PC-3 (cell line): ENCODE measurements around the gene OR8I2. TPM values are rescaled to one million over a fixed set of nuclear protein-coding genes. Genes with fewer than 3 reads are reported as not detected.
"Not testable (repeated sequence)": the region's sequence is repeated elsewhere in the genome, so short reads cannot be mapped to it uniquely, and the experiment has no call there.

Experiments
- ATAC-seq: fragments of 200-7000 bp; cut with Tn5 transposase; 2 replicates; pipeline ENCODE4 v1.9.1; 2020; ENCODE audit warnings: mild to moderate bottlenecking, moderate library complexity
- BruUV-seq: library from RNA; stranded (reverse); fragments of 400-500 nt; replicated peaks from 2 replicates; lab custom pipeline; 2021; lab: Mats Ljungman, UMichigan
- CTCF ChIA-PET: fragments of 300-600 bp; sonication (Branson Sonifier 250); formaldehyde crosslinking; loops from one replicate; lab custom pipeline; 2022; ENCODE audit warnings: antibody characterized with exemption; lab: Charles Lee
- POLR2A ChIA-PET: fragments of 300-600 bp; sonication (Branson Sonifier 250); formaldehyde crosslinking; loops from one replicate; lab custom pipeline; 2022; ENCODE audit warnings: antibody characterized with exemption; ENCODE audit not compliant: unreplicated experiment; lab: Charles Lee
- DNase-seq: peaks from one replicate; pipeline ENCODE4 v3.0.0-alpha.2; 2015
- H2AFZ ChIP-seq: fragments of 300-600 bp; sonication (generic); 2 replicates; pipeline ENCODE4 v1.6.0; 2016; ENCODE audit warnings: antibody characterized with exemption, low read length
- H3F3A ChIP-seq: fragments of 300-600 bp; sonication (generic); one replicate; pipeline ENCODE4 v1.6.0; 2017; ENCODE audit warnings: antibody characterized with exemption, low read length, control low read depth, mild to moderate bottlenecking; ENCODE audit not compliant: unreplicated experiment
- H3K27ac ChIP-seq: fragments of 300-600 bp; sonication (generic); 2 replicates; pipeline ENCODE4 v1.5.1; 2016; ENCODE audit warnings: mild to moderate bottlenecking, low read length
- H3K27me3 ChIP-seq: fragments of 300-600 bp; sonication (generic); 2 replicates; pipeline ENCODE4 v1.6.1; 2016; ENCODE audit warnings: low read length, mixed read lengths
- H3K36me3 ChIP-seq: fragments of 300-600 bp; sonication (generic); 2 replicates; pipeline ENCODE4 v1.6.1; 2016; ENCODE audit warnings: low read depth, mixed run types, low read length, mixed read lengths
- H3K4me1 ChIP-seq: fragments of 300-600 bp; sonication (generic); 2 replicates; pipeline ENCODE4 v1.5.1; 2016; ENCODE audit warnings: low read length; ENCODE audit not compliant: insufficient read depth
- H3K4me2 ChIP-seq: fragments of 300-600 bp; sonication (generic); 2 replicates; pipeline ENCODE4 v1.6.0; 2016; ENCODE audit warnings: low read length
- H3K4me3 ChIP-seq: fragments of 300-600 bp; sonication (generic); 2 replicates; pipeline ENCODE4 v1.5.1; 2016; ENCODE audit warnings: mild to moderate bottlenecking, low read length, mixed read lengths
- H3K79me2 ChIP-seq: fragments of 300-600 bp; sonication (generic); 2 replicates; pipeline ENCODE4 v1.6.1; 2017; ENCODE audit warnings: low read length, mixed read lengths
- H3K9ac ChIP-seq: fragments of 300-600 bp; sonication (generic); 2 replicates; pipeline ENCODE4 v1.6.0; 2016; ENCODE audit warnings: mild to moderate bottlenecking, low read length
- H3K9me2 ChIP-seq: fragments of 300-600 bp; sonication (generic); replicated peaks from 2 replicates; pipeline ENCODE4 v1.6.1; 2016; ENCODE audit warnings: mixed run types, low read length, mixed read lengths
- H3K9me3 ChIP-seq: fragments of 300-600 bp; sonication (generic); 2 replicates; pipeline ENCODE4 v1.6.1; 2016; ENCODE audit warnings: low read length, mixed read lengths
- H4K20me1 ChIP-seq: fragments of 300-600 bp; sonication (generic); 2 replicates; pipeline ENCODE4 v1.6.1; 2016; ENCODE audit warnings: low read length, mixed read lengths
- CTCF ChIP-seq: fragments of 300-600 bp; sonication (generic); conservative IDR thresholded peaks from 2 replicates; pipeline ENCODE4 v1.5.1; 2017; ENCODE audit warnings: antibody characterized with exemption, low read depth, mild to moderate bottlenecking, low read length
- EZH2 ChIP-seq: fragments of 300-600 bp; sonication (generic); IDR thresholded peaks from one replicate; pipeline ENCODE4 v1.6.1; 2017; ENCODE audit warnings: antibody characterized with exemption, mild to moderate bottlenecking, low read length; ENCODE audit not compliant: unreplicated experiment
- EZH2phosphoT487 ChIP-seq: fragments of 300-600 bp; sonication (generic); IDR thresholded peaks from 2 replicates; pipeline ENCODE4 v1.6.1; 2018; ENCODE audit warnings: mild to moderate bottlenecking, antibody characterized with exemption, low read length, borderline replicate concordance
- intact Hi-C: fragments of 100-400 bp; cut with micrococcal nuclease; formaldehyde crosslinking; loops from 2 replicates; pipeline ENCODE4 v1.9.0; 2023
- total RNA-seq: library from RNA; depleted of rRNA; stranded (reverse); fragments of >200 nt; gene quantifications from 2 replicates; pipeline ENCODE4 v1.2.3, GENCODE V29; 2014; rRNA removed

The OR8I2 gene
- total RNA-seq, 1 experiment from 2014 or later, result not detected

DNA sequence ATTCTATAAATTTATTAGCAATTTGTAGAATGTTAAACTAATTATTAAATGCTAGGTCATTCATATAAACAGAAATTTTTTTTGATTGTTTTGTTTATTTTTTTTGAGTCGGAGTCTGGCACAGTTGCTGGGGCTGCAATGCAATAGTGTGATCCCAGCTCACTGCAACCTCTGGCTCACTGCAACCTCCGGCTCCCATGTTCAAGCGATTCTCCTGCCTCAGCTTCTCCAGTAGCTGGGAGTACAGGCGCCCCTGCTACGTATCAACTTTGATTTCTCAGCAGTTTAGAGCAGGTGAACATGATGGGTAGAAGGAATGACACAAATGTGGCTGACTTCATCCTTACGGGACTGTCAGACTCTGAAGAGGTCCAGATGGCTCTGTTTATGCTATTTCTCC lies 29.0 kb downstream of the OR8I2 start, which contains the start of gene OR8H3:
Gene OR8H3 (plus strand): TSS at position 301 of the 400 bp plus-strand sequence. CDS start 0 bp downstream, at position 301.
- DNase-seq, result no peak
- no peak for ATAC-seq

DNA sequence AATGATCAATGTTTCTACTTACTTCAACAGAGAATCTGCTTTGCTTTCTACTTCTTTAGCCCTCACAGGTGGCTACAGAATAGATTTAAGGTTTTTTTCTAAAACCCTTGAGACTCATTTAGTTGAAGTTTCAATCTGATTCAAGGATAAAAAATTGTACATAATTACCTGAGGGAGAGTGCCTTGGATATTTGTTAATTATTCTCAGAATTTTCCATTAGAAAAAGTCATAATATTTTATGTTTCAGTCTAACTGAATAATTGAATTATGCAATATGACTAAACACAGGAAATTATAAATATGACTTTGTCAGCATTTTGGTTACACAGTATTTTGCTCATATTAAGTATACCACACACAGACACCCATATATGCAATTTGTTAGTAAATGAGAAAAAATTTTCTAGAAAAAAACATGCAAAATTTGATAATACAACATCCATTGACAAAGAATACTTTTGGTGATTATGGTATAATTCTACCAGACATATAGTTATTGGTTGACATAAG lies 47.1 kb downstream of the OR8I2 start, which contains the start of gene OR8J3:
Gene OR8J3 (minus strand): TSS at position 51 of the 511 bp plus-strand sequence. CDS start 2,483 bp downstream, outside the sequence.
- no peaks in the 10 kb centered on the region for H3K79me2 ChIP-seq
- H3F3A ChIP-seq, result no peaks in the 10 kb centered on the region
- H3K27ac ChIP-seq, result no peak within 1 kb of the TSS
- ChIA-PET POLR2A (no interaction called here), CTCF (no interaction called here)
- H3K36me3 ChIP-seq, result no peaks in the 10 kb centered on the region
- H3K4me3 ChIP-seq, result no peak within 1 kb of the TSS
- 0 out of 2 replicates have a peak, but pooled peaks cover 4% of the 10 kb centered on the region for H3K9me3 ChIP-seq
- intact Hi-C loops, result no loop called here
- no TSS peak for BruUV-seq
- H4K20me1 ChIP-seq, result no peaks in the 10 kb centered on the region
- DNase-seq (no peak), ATAC-seq (no peak)
- no peak within 1 kb of the TSS for H3K9ac ChIP-seq
- no peak within 1 kb of the TSS for H3K4me2 ChIP-seq
- H3K27me3 ChIP-seq, result no peaks in the 10 kb centered on the region
- no peak within 1 kb of the TSS for H2AFZ ChIP-seq
- no peaks in the 10 kb centered on the region for H3K4me1 ChIP-seq
- TF ChIP-seq CTCF, result no peak
- no peak for TF ChIP-seq EZH2phosphoT487
- TF ChIP-seq EZH2, result no peak
- H3K9me2 ChIP-seq, result no peaks in the 10 kb centered on the region

More for the DNA sequence above, 29.0 kb downstream of the OR8I2 start, which contains the start of gene OR8H3:
- H3F3A ChIP-seq, result no peaks in the 10 kb centered on the region
- H2AFZ ChIP-seq, result no peak within 1 kb of the TSS
- no peak within 1 kb of the TSS for H3K4me2 ChIP-seq
- H3K36me3 ChIP-seq, result no peaks in the 10 kb centered on the region
- intact Hi-C loops, result no loop called here
- no TSS peak for BruUV-seq
- H3K79me2 ChIP-seq, result no peaks in the 10 kb centered on the region
- H3K9ac ChIP-seq, result no peak within 1 kb of the TSS
- TF ChIP-seq EZH2phosphoT487, result no peak
- no peak for TF ChIP-seq EZH2
- TF ChIP-seq CTCF, result no peak
- no peak within 1 kb of the TSS for H3K27ac ChIP-seq
- H3K9me3 ChIP-seq, result 0 out of 2 replicates have a peak, but pooled peaks cover 3% of the 10 kb centered on the region
- ChIA-PET CTCF (no interaction called here), POLR2A (no interaction called here)
- no peaks in the 10 kb centered on the region for H3K4me1 ChIP-seq
- no peaks in the 10 kb centered on the region for H3K9me2 ChIP-seq
- no peaks in the 10 kb centered on the region for H4K20me1 ChIP-seq
- no peaks in the 10 kb centered on the region for H3K27me3 ChIP-seq
- H3K4me3 ChIP-seq, result no peak within 1 kb of the TSS

DNA sequence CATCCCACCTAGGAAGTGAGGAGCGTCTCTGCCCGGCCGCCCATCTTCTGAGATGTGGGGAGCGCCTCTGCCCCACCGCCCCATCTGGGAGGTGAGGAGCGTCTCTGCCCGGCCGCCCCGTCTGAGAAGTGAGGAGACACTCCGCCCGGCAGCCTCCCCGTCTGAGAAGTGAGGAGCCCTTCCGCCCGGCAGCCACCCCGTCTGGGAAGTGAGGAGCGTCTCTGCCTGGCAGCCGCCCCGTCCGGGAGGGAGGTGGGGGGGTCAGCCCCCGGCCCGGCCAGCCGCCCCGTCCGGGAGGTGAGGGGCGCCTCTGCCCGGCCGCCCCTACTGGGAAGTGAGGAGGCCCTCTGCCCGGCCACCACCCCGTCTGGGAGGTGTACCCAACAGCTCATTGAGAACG lies 50.6 kb downstream of the OR8I2 start:
- H3K9ac ChIP-seq, H3K4me1 ChIP-seq, DNase-seq, ATAC-seq, H4K20me1 ChIP-seq, intact Hi-C loops, POLR2A ChIA-PET, H3K27me3 ChIP-seq, H3K4me2 ChIP-seq, H3K79me2 ChIP-seq, H2AFZ ChIP-seq, H3K4me3 ChIP-seq, CTCF ChIA-PET, H3K9me3 ChIP-seq, H3K27ac ChIP-seq, H3K36me3 ChIP-seq, BruUV-seq, H3K9me2 ChIP-seq, H3F3A ChIP-seq: not testable (repeated sequence)

Other genes starting within 250 kb of the OR8I2 start
- gene TRIM51, start 210.0 kb upstream of the OR8I2 start, total RNA-seq, result not detected in 2 replicates
- not detected in 2 replicates for gene OR5W2, start 178.7 kb upstream of the OR8I2 start, total RNA-seq
- gene OR5I1, start 156.9 kb upstream of the OR8I2 start, total RNA-seq, result not detected in 2 replicates
- gene OR10AG1, start 123.4 kb upstream of the OR8I2 start, total RNA-seq, result not detected in 2 replicates
- not detected in 2 replicates for gene OR5F1, start 98.7 kb upstream of the OR8I2 start, total RNA-seq
- not detected in 2 replicates for gene OR5AS1, start 65.7 kb upstream of the OR8I2 start, total RNA-seq
- not detected in 2 replicates for gene OR8H2, start 10.4 kb downstream of the OR8I2 start, total RNA-seq
- not detected in 2 replicates for gene OR8H3, start 29.1 kb downstream of the OR8I2 start, total RNA-seq
- not detected in 2 replicates for gene OR8J3, start 46.9 kb downstream of the OR8I2 start, total RNA-seq
- gene OR8K5, start 67.0 kb downstream of the OR8I2 start, total RNA-seq, result not detected in 2 replicates
- not detected in 2 replicates for gene OR5J2, start 83.3 kb downstream of the OR8I2 start, total RNA-seq
- gene OR5T2, start 140.9 kb downstream of the OR8I2 start, total RNA-seq, result not detected in 2 replicates
- not detected in 2 replicates for gene OR5T3, start 158.9 kb downstream of the OR8I2 start, total RNA-seq
- gene OR5T1, start 180.8 kb downstream of the OR8I2 start, total RNA-seq, result not detected in 2 replicates
- not detected in 2 replicates for gene OR8H1, start 198.9 kb downstream of the OR8I2 start, total RNA-seq
- not detected in 2 replicates for gene OR8K3, start 221.8 kb downstream of the OR8I2 start, total RNA-seq